Adrenal gland (tissue), 5 donors: Measurements from ENCODE around the gene TLK1.

Experiments
- CTCF ChIP-seq, 6 experiments: fragments of 450-650 bp in 4 of 6; fragments of 200-600 bp in 2 of 6; sonication (generic) in 1 of 6; IDR thresholded peaks; 1 replicate in 5 of 6; 2 replicates in 1 of 6; pipeline versions ENCODE4 v1.5.1 to v1.8.0; 2016 to 2021; ENCODE audit warnings: antibody characterized with exemption in 6 of 6, mild to moderate bottlenecking in 2 of 6, moderate library complexity in 1 of 6
- POLR2A ChIP-seq, 2 donors: fragments of 450-650 bp; IDR thresholded peaks; one replicate each; pipeline ENCODE4 v1.6.1; 2017; ENCODE audit warnings: antibody characterized with exemption in 2 of 2, mild to moderate bottlenecking in 2 of 2, moderate library complexity in 1 of 2
- donor health status: DM: no; HTN: no; CAD: no.

- no peak for TF ChIP-seq CTCF (IDR thresholded peaks at IDR 0.05)
- TF ChIP-seq POLR2A (IDR thresholded peaks at IDR 0.05): no peak
Observed at GRCh38 chr2:171176516-171176915, 15.8 kb upstream of the TLK1 start.
